Fibroblast of skin of right biceps (primary cell): Measurements from ENCODE around the gene SIRPB2.

Source experiments
- DNase-seq: peaks from one replicate; pipeline ENCODE4 v3.0.0-alpha.2; 2013

Gene SIRPB2

DNA sequence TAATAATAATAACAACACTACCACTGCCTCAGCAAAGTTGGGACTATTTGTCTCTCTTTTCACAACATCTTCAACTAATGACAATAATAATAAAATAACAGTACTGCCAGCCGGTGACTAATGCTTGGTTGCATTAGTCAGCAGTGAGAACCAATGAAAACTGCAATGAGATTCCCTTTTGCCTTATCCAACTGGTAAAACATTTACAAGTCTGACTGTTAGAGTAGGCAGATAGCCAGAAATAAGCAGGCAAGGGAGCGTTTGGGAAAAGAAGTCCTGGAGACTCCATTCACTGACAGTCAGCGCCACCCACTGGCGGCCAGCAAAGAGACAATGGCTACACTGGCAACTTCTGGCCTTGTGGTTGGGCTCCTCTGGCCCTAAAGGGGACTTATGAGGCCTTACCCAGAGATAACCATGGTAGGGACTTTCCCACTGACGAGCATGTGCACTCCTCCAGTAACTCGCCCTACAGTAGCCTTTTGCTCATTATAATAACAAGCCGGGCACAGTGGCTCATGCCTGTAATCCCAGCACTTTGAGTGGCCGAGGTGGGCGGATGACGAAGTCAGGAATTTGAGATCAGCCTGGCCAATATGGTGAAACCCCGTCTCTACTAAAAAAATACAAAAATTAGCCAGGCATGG is 21.2 kb downstream of the SIRPB2 start:
- DNase-seq, result peak; percentile 98

DNA sequence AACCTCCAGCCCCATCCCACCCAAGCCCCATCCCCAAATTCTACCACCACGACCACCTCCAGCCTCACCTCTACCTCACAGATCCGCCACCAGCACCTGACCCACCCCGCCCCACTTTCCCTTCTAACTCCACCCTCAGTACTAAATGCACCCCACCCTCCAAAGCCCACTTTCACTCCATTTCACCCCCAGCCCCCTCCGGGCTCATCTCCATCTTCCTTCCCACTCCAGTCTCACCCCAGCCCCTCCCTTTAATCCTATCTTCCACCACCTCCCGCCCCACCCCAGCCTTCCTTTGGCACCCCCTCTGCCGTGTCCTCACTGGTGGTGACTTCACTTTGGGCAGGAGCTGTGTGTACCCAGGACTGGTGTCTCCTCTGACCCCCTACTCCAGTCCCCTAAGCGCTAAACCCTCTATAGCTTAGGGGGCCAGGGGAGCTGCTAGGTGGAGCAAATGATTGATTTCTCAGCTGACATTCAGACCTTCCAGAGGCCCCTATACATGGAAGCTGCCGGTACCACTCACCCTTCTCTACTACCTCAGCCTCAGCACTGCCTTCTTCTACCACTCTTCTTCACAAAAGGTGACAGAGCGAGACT is 21.8 kb downstream of the SIRPB2 start:
- DNase-seq, result no peak

DNA sequence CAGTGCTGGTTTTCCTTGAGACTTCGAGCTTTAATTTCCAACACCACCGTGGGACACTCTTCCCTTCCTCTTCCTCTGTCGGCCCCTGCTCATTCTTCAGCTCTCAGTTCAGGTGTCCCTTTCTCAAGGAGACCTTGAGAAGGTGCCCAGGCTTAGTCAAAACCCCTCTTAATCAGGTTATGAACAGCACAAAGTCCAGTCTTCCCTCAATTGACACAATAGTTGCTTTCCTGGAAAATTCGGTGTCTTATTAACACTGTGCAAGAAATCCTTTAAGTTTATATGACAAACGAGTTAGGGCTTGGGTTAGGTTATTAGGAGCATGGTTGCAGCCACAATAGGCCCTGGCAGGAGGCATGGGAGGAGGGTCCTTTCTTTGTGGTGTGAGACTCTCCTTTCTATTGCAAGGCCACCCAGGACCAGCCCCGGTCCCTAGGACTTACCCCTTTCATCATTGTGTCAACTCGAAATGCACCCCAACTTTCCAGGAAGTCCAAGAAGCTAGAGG is 23.0 kb downstream of the SIRPB2 start:
- DNase-seq, result no peak

DNA sequence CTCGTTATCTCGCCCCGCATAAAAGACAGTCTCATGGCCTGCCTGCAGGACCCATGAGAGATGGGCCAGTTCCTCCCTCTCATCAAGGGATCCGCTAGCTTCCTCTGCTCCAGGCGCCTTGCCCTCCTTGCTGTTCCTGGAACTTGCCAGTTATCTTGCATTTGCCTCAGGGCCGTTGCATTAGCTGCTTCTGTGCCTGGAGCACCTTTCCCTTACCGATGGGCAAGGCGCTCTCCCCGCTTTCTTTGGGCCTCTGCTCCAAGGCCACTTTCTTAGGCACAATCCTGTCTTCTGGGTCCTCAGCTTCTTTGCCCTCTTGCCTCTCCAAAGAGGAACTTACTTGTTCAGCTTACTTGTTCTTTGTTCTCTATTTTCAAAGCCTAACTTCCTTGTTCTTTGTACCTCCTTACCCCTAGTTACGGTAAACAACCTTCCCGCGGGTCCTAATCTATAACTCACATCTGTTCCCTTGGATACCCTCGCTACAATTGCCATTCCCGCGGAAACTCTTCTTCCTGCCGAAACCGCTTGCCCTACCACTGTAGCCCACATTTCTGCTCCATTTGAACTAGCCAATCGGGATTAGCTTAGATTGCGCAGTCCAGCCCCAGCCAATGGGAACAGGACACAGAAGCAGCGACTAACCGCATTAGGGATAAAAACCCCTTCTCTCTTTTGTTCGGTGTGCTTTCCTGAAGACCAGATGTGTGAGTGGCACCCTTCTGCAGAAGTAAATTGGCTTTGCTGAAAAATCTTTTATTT is 23.7 kb downstream of the SIRPB2 start:
- no peak for DNase-seq

GRCh38 chr20:1467082-1467354 is 24.2 kb downstream of the SIRPB2 start:
- no peak for DNase-seq

GRCh38 chr20:1466211-1467081 is 24.8 kb downstream of the SIRPB2 start, which contains the start of gene NSFL1C:
Gene NSFL1C, minus strand, starts transcription at chr20:1466849. Its CDS starts 25 bp downstream, at chr20:1466824.
- DNase-seq, result peak; percentile 93

- peak; percentile 14 for DNase-seq
Measured at GRCh38 chr20:1465470-1466210, 25.6 kb downstream of the SIRPB2 start.

GRCh38 chr20:1463971-1464570 is 27.1 kb downstream of the SIRPB2 start:
- DNase-seq, result no peak

- no peak for DNase-seq
Measured at GRCh38 chr20:1462834-1463233, 28.4 kb downstream of the SIRPB2 start.

GRCh38 chr20:1462001-1462400 is 29.2 kb downstream of the SIRPB2 start:
- no peak for DNase-seq

DNA sequence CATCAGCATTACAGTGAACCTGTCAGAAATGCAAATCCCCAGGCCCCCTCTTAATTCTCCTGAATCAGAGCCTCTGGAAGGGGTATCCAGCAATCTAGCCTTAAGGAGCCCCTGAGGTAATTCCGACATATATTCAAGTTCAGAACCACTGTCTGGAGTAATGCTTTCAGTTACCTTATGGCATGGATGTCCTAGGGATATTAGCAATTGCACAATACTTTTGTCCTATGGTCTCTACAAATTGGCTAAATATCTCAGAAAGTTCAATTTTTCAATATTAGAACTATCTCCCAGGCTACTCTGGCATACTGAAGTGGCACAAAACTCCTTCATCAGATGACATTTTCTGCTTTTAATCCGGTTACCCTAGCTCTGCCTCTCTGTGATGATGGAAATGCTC is 30.9 kb downstream of the SIRPB2 start:
- no peak for DNase-seq

GRCh38 chr20:1457992-1458391 is 33.2 kb downstream of the SIRPB2 start:
- no peak for DNase-seq

GRCh38 chr20:1456300-1456699 is 34.9 kb downstream of the SIRPB2 start:
- peak; percentile 21 for DNase-seq

- no peak for DNase-seq
Measured at GRCh38 chr20:1450926-1451491, 40.2 kb downstream of the SIRPB2 start.

GRCh38 chr20:1449370-1449769 is 41.9 kb downstream of the SIRPB2 start:
- no peak for DNase-seq

DNA sequence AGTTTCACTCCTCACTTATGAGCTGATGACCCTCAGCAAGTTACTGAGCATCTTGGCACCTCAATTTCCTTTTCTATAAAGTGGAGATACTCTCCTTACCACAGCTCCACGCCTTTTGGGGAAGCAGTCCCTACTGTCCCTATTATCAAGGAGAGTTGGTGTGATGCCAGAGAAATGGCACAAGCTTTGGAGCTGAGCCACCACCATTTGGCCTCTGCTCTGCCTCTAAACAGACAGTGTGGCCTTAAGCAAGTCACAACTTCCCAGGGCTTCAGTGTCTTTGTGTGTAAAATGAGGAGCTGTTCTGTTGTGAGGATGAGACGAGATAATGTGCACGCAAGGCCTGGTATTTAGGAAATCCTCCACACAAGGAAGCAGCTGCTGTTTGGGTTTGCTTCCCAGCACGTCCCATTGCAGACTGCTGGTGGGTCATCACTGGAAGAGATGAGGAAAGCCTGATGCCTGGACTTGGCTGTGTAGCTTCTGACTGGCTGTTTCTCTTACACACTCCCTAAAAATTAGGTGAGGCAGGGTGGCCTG is 43.1 kb downstream of the SIRPB2 start:
- no peak for DNase-seq

- DNase-seq, result no peak
Measured at GRCh38 chr20:1446536-1446935, 44.7 kb downstream of the SIRPB2 start.

DNA sequence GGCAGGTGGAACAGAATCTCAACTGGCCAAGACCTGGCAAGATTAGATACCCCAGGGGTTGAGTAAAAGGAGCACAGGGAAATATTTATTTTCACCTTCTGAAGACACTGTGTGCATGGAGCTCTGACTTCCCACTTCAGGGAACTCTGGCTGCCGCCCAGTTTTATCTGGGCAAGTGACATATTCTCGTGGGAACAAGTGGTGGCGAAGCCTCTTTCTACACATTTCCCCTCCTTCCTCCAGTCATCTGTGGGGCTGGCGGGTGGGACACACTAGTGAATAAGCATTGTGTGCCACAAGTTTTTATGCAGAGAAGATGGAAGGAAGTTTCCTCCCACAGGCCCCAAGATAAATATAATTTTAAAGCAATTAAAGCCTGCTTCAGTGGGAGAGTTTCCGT is 48.1 kb downstream of the SIRPB2 start:
- no peak for DNase-seq

- no peak for DNase-seq
Measured at GRCh38 chr20:1442304-1442703, 48.9 kb downstream of the SIRPB2 start.

DNA sequence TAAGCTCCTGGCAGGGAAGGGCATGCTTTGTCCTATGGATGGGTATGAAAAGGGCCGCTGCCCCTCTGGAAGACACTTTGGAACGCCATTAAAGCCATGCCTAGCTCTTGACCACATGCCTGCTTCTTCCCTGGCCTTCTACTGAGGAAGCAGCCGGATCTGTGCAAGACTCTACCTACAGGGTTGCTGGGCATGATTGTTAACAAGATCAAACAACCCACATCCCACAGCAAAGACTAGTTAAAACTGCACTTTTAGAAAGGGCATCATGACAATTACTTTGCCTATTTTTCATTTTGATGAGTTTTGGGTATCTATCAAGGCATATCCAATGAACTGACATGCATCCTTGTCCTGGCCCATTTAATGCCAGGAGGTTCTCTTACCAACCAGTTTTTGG is 50.1 kb downstream of the SIRPB2 start:
- no peak for DNase-seq

- peak; percentile 21 for DNase-seq
Measured at GRCh38 chr20:1440024-1440423, 51.2 kb downstream of the SIRPB2 start.
